H1 (cell line): ENCODE measurements around the gene SOBP. TPM values are rescaled to one million over a fixed set of nuclear protein-coding genes. Genes with fewer than 3 reads are reported as not detected.
A peak's percentile ranks its signal among the peaks of the same experiment; 100 is the strongest.

Source experiments
- CEBPB ChIP-seq: IDR thresholded peaks from 2 replicates; pipeline ENCODE4 v1.6.1; 2012; ENCODE audit warnings: low read depth, low read length
- FOSL1 ChIP-seq: IDR thresholded peaks from 2 replicates; pipeline ENCODE4 v1.6.1; 2011; ENCODE audit warnings: mild to moderate bottlenecking, low read depth, low read length, moderate library complexity; ENCODE audit not compliant: insufficient read depth
- MAFK ChIP-seq: IDR thresholded peaks from 2 replicates; pipeline ENCODE4 v1.6.1; 2012; ENCODE audit warnings: low read depth, mild to moderate bottlenecking, improper control_type of control experiment, low read length
- RAD21 ChIP-seq, 2 experiments: IDR thresholded peaks in 1 of 2; conservative IDR thresholded peaks in 1 of 2; 2 replicates each; pipeline ENCODE4 v1.6.1; 2011; ENCODE audit warnings: low read depth in 2 of 2, low read length in 2 of 2, improper control_type of control experiment in 1 of 2, inconsistent platforms in 1 of 2, mild to moderate bottlenecking in 1 of 2, moderate library complexity in 1 of 2
- SAP30 ChIP-seq: fragments of 300-600 bp; sonication (generic); IDR thresholded peaks from 2 replicates; pipeline ENCODE4 v1.7.1; 2012; ENCODE audit warnings: low read length, moderate library complexity, mild to moderate bottlenecking, inconsistent platforms; ENCODE audit not compliant: insufficient read depth, insufficient replicate concordance
- SIN3A ChIP-seq, 2 experiments: IDR thresholded peaks in 1 of 2; conservative IDR thresholded peaks in 1 of 2; 2 replicates each; pipeline ENCODE4 v1.6.1; 2011 to 2012; ENCODE audit warnings: low read length in 2 of 2, improper control_type of control experiment in 1 of 2, low read depth in 1 of 2, mild to moderate bottlenecking in 1 of 2
- SIX5 ChIP-seq: IDR thresholded peaks from 2 replicates; pipeline ENCODE4 v1.6.1; 2011; ENCODE audit warnings: mild to moderate bottlenecking, low read depth, low read length
- SP1 ChIP-seq: IDR thresholded peaks from 2 replicates; pipeline ENCODE4 v1.6.1; 2011; ENCODE audit warnings: low read depth, low read length
- TAF1 ChIP-seq: IDR thresholded peaks from 2 replicates; pipeline ENCODE4 v1.6.1; 2011; ENCODE audit warnings: mild to moderate bottlenecking, low read depth, low read length
- polyA plus RNA-seq, 7 experiments: library from polyadenylated mRNA; depleted of rRNA in 3 of 7; stranded (reverse) in 5 of 7; unstranded in 2 of 7; fragments of >200 nt in 5 of 7; fragments of 200-250 nt in 2 of 7; gene quantifications; 1 replicate in 5 of 7; 2 replicates in 1 of 7; 4 replicates in 1 of 7; pipeline versions ENCODE4 v1.2.1 to v1.2.3, GENCODE V29; 2011 to 2013; ENCODE audit warnings: missing spikeins in 2 of 7, mixed read lengths in 2 of 7
- total RNA-seq: library from RNA; stranded (reverse); fragmentation: NEBNext Ultra II Directional; extraction: Animal tissue kit (Norgen Biotek cat#: 25700); gene quantifications from 2 replicates; pipeline ENCODE4 v1.2.1, GENCODE V29; 2021
- TF ChIP-seq, protein P1 (sequence below), 3 experiments: IDR thresholded peaks; 1 replicate in 2 of 3; 2 replicates in 1 of 3; pipeline versions ENCODE4 v1.5.1 to v1.6.1; 2011; ENCODE audit warnings: low read length in 3 of 3, mild to moderate bottlenecking in 3 of 3, inconsistent platforms in 2 of 3, low read depth in 1 of 3, moderate library complexity in 1 of 3; ENCODE audit not compliant: insufficient read depth in 1 of 3; ENCODE audit errors: control extremely low read depth in 1 of 3

The SOBP gene
- total and polyA plus RNA-seq, 2 of the 8 experiments (the other 6 are each of a cell fraction or from before 2014, with no cell fraction given) = 0.45 to 6.2 TPM

- TF ChIP-seq, protein P1, sequence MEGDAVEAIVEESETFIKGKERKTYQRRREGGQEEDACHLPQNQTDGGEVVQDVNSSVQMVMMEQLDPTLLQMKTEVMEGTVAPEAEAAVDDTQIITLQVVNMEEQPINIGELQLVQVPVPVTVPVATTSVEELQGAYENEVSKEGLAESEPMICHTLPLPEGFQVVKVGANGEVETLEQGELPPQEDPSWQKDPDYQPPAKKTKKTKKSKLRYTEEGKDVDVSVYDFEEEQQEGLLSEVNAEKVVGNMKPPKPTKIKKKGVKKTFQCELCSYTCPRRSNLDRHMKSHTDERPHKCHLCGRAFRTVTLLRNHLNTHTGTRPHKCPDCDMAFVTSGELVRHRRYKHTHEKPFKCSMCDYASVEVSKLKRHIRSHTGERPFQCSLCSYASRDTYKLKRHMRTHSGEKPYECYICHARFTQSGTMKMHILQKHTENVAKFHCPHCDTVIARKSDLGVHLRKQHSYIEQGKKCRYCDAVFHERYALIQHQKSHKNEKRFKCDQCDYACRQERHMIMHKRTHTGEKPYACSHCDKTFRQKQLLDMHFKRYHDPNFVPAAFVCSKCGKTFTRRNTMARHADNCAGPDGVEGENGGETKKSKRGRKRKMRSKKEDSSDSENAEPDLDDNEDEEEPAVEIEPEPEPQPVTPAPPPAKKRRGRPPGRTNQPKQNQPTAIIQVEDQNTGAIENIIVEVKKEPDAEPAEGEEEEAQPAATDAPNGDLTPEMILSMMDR (IDR thresholded peaks at IDR 0.05; ENCODE audit: control extremely low read depth in 1 of 3, insufficient read depth in 1 of 3, low read depth in 1 of 3, low read length in 3 of 3) = no peak
- no peak for TF ChIP-seq MAFK
- no peak for TF ChIP-seq SP1
- peak in 1 of 2 experiments; percentile 14; a peak in 1 of 4 replicates for TF ChIP-seq RAD21 (IDR thresholded peaks at IDR 0.05 in 1 of 2, conservative IDR thresholded peaks at IDR 0.05 in 1 of 2; ENCODE audit: low read depth in 2 of 2, low read length in 2 of 2)
- peak in 1 of 2 experiments; percentile 47; a peak in 1 of 4 replicates for TF ChIP-seq SIN3A (conservative IDR thresholded peaks at IDR 0.05 in 1 of 2, IDR thresholded peaks at IDR 0.05 in 1 of 2; ENCODE audit: low read depth in 1 of 2, low read length in 2 of 2)
- no peak for TF ChIP-seq SIX5
- TF ChIP-seq FOSL1 = no peak
- no peak for TF ChIP-seq SAP30
- TF ChIP-seq CEBPB = peak; percentile 90
- TF ChIP-seq TAF1 = 0 out of 2 replicates have a peak, but pooled peaks have one; percentile 14
These were observed 1.3 kb downstream of the SOBP start (continued) for GRCh38 chr6:107491138-107491609.
